Measurements from ENCODE around the gene MFGE8.

DNA sequence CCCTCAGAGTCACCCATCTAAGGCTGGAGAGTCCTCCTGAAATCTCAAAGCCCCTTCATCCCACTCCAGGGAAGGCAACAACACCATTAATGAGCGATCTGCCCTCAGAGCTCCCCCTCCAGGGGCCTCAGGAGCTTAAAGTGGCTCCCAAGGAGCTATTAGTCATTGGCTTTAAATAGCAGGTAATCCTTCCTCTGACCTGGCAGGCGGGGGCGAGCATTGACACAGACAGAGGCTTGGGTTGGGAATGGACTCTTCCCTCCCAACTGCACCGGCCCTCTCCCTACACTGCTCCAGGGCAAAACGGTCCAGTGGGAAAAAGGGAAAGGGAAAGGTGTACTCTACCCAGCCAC lies 1.4 kb downstream of the MFGE8 start:
- TF ChIP-seq, protein P1, sequence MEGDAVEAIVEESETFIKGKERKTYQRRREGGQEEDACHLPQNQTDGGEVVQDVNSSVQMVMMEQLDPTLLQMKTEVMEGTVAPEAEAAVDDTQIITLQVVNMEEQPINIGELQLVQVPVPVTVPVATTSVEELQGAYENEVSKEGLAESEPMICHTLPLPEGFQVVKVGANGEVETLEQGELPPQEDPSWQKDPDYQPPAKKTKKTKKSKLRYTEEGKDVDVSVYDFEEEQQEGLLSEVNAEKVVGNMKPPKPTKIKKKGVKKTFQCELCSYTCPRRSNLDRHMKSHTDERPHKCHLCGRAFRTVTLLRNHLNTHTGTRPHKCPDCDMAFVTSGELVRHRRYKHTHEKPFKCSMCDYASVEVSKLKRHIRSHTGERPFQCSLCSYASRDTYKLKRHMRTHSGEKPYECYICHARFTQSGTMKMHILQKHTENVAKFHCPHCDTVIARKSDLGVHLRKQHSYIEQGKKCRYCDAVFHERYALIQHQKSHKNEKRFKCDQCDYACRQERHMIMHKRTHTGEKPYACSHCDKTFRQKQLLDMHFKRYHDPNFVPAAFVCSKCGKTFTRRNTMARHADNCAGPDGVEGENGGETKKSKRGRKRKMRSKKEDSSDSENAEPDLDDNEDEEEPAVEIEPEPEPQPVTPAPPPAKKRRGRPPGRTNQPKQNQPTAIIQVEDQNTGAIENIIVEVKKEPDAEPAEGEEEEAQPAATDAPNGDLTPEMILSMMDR (IDR thresholded peaks at IDR 0.05) = no peak
- peak in 1 of 2 donors; percentile 35 for TF ChIP-seq POLR2AphosphoS5 (IDR thresholded peaks at IDR 0.05)
